OCI-LY1 (cell line): Measurements from ENCODE around the gene SELENBP1.

Experiments used
- CTCF ChIP-seq: fragments of 200-600 bp; sonication (generic), shearing (Covaris generic); IDR thresholded peaks from 2 replicates; pipeline ENCODE4 v1.5.1; 2017; ENCODE audit warnings: mild to moderate bottlenecking, antibody characterized with exemption, low read length, moderate library complexity, mixed read lengths
- EZH2 ChIP-seq: fragments of 200-600 bp; sonication (generic), shearing (Covaris generic); IDR thresholded peaks from 2 replicates; pipeline ENCODE4 v1.8.0; 2017; ENCODE audit warnings: borderline replicate concordance, mixed run types, mild to moderate bottlenecking, antibody characterized with exemption, low read length, moderate library complexity, mixed read lengths

DNA sequence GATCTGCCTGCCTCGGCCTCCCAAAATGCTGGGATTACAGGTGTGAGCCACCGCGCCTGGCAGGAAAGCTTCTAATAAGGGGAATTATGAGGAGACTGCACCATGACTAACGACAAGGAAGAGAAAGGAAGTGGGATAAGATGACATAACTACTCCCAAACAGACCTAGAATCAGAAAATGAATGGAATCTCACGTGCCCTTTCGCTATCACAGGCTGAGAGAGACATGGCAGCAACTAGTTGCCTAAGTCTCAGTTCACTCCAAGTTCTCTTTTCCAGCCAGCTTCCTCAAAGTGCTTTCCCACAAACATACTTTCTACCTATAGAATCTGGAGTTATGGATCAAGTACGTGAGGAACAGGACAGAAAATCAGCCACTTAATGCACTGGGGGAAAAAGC lies 47.3 kb downstream of the SELENBP1 start:
- TF ChIP-seq CTCF = no peak
- TF ChIP-seq EZH2 = no peak
